IMR-90 (cell line): ENCODE data around the gene EBF3. TPM values are rescaled to one million over a fixed set of nuclear protein-coding genes. Genes with fewer than 3 reads are reported as not detected.

Experiments used
- ATAC-seq: fragments of 200-7000 bp; cut with Tn5 transposase; 2 replicates; pipeline ENCODE4 v1.9.1; 2020; ENCODE audit warnings: low read depth, mild to moderate bottlenecking, moderate library complexity
- BruUV-seq: library from RNA; stranded (reverse); fragments of 400-500 nt; replicated peaks from 2 replicates; lab custom pipeline; 2021; lab: Mats Ljungman, UMichigan
- CTCF ChIA-PET: fragments of 300-600 bp; formaldehyde crosslinking; extraction: SDS; loops from one replicate; lab custom pipeline; 2021; ENCODE audit warnings: antibody characterized with exemption; lab: Yijun Ruan, JAX
- POLR2A ChIA-PET: fragments of 300-600 bp; sonication (Branson Sonifier 250); formaldehyde crosslinking; loops from one replicate; lab custom pipeline; 2022; ENCODE audit warnings: antibody characterized with exemption; ENCODE audit not compliant: unreplicated experiment; lab: Charles Lee
- DNase-seq: peaks from one replicate; pipeline ENCODE4 v3.0.0; 2013
- H2AFZ ChIP-seq: replicated peaks from 2 replicates; pipeline ENCODE3; 2013; ENCODE audit warnings: low read length, mild to moderate bottlenecking; ENCODE audit not compliant: poor library complexity
- H2AK5ac ChIP-seq: 2 replicates; pipeline ENCODE4 v1.6.1; 2013; ENCODE audit warnings: low read depth, low read length, inconsistent platforms
- H2AK9ac ChIP-seq: replicated peaks from 2 replicates; pipeline ENCODE3; 2013; ENCODE audit warnings: mild to moderate bottlenecking, low read depth, low read length, moderate library complexity; ENCODE audit not compliant: poor library complexity
- H2BK120ac ChIP-seq: 2 replicates; pipeline ENCODE4 v1.6.1; 2013; ENCODE audit warnings: low read depth, low read length, inconsistent platforms
- H2BK15ac ChIP-seq: 3 replicates; pipeline ENCODE4 v1.6.1; 2013; ENCODE audit warnings: low read depth, low read length, inconsistent platforms
- H2BK20ac ChIP-seq: 2 replicates; pipeline ENCODE4 v1.6.1; 2013; ENCODE audit warnings: low read depth, mild to moderate bottlenecking, inconsistent platforms, low read length, moderate library complexity
- H2BK5ac ChIP-seq: 2 replicates; pipeline ENCODE4 v1.6.1; 2013; ENCODE audit warnings: mild to moderate bottlenecking, low read depth, low read length, inconsistent platforms; ENCODE audit not compliant: poor library complexity, severe bottlenecking
- H3K14ac ChIP-seq: replicated peaks from 2 replicates; pipeline ENCODE4 v1.6.1; 2013; ENCODE audit warnings: low read depth, low read length, inconsistent platforms
- H3K18ac ChIP-seq: 2 replicates; pipeline ENCODE4 v1.6.1; 2013; ENCODE audit warnings: low read depth, low read length, control low read depth
- H3K23ac ChIP-seq: 2 replicates; pipeline ENCODE4 v1.6.1; 2013; ENCODE audit warnings: low read depth, low read length, inconsistent platforms
- H3K27ac ChIP-seq: 2 replicates; pipeline ENCODE4 v1.5.1; 2013; ENCODE audit warnings: mild to moderate bottlenecking, control low read depth, low read length; ENCODE audit not compliant: insufficient read depth
- H3K27me3 ChIP-seq: 2 replicates; pipeline ENCODE4 v1.6.1; 2013; ENCODE audit warnings: low read length; ENCODE audit not compliant: control insufficient read depth, insufficient read depth
- H3K36me3 ChIP-seq: 2 replicates; pipeline ENCODE4 v1.6.1; 2013; ENCODE audit warnings: low read length, mixed read lengths; ENCODE audit not compliant: control insufficient read depth, insufficient read depth
- H3K4ac ChIP-seq: 2 replicates; pipeline ENCODE4 v1.6.1; 2013; ENCODE audit warnings: low read depth, low read length, inconsistent platforms
- H3K4me1 ChIP-seq: 2 replicates; pipeline ENCODE4 v1.6.1; 2013; ENCODE audit warnings: low read length, mixed read lengths; ENCODE audit not compliant: control insufficient read depth, insufficient read depth
- H3K4me2 ChIP-seq: 2 replicates; pipeline ENCODE4 v1.6.1; 2013; ENCODE audit warnings: low read depth, mild to moderate bottlenecking, control low read depth, low read length, moderate library complexity
- H3K4me3 ChIP-seq: 2 replicates; pipeline ENCODE4 v1.5.1; 2013; ENCODE audit warnings: low read depth, mild to moderate bottlenecking, control low read depth, low read length, moderate library complexity; ENCODE audit not compliant: insufficient read depth
- H3K56ac ChIP-seq: 2 replicates; pipeline ENCODE4 v1.6.1; 2013; ENCODE audit warnings: low read length, inconsistent platforms; ENCODE audit not compliant: insufficient read depth; ENCODE audit errors: extremely low read depth
- H3K79me1 ChIP-seq, 2 experiments: 2 replicates each; pipeline ENCODE4 v1.6.1; 2013; ENCODE audit warnings: low read length in 2 of 2, inconsistent platforms in 1 of 2, low read depth in 1 of 2
- H3K9ac ChIP-seq: 2 replicates; pipeline ENCODE4 v1.6.1; 2013; ENCODE audit warnings: low read depth, low read length, control low read depth
- H3K9me1 ChIP-seq: 2 replicates; pipeline ENCODE4 v1.6.1; 2013; ENCODE audit warnings: low read length, inconsistent platforms; ENCODE audit not compliant: insufficient read depth
- H3K9me3 ChIP-seq: 2 replicates; pipeline ENCODE4 v1.6.1; 2013; ENCODE audit warnings: low read length; ENCODE audit not compliant: control insufficient read depth, insufficient read depth
- H4K20me1 ChIP-seq: 2 replicates; pipeline ENCODE4 v1.6.1; 2013; ENCODE audit warnings: low read length, inconsistent platforms; ENCODE audit not compliant: insufficient read depth
- H4K5ac ChIP-seq: 2 replicates; pipeline ENCODE4 v1.6.1; 2013; ENCODE audit warnings: mild to moderate bottlenecking, low read depth, low read length, control low read depth
- H4K8ac ChIP-seq, 2 experiments: 2 replicates each; pipeline ENCODE4 v1.6.1; 2013; ENCODE audit warnings: low read depth in 2 of 2, low read length in 2 of 2, control low read depth in 1 of 2, inconsistent platforms in 1 of 2
- H4K91ac ChIP-seq: 2 replicates; pipeline ENCODE4 v1.6.1; 2013; ENCODE audit warnings: low read depth, low read length, inconsistent platforms; ENCODE audit not compliant: insufficient read depth
- BHLHE40 ChIP-seq: fragments of 150-350 bp; IDR thresholded peaks from 2 replicates; pipeline ENCODE4 v1.6.1; 2016; ENCODE audit warnings: mild to moderate bottlenecking, low read depth, low read length
- CEBPB ChIP-seq: IDR thresholded peaks from 2 replicates; pipeline ENCODE4 v1.6.1; 2012; ENCODE audit warnings: low read depth, low read length, improper control_type of control experiment
- CHD1 ChIP-seq: IDR thresholded peaks from 2 replicates; pipeline ENCODE4 v1.6.1; 2012; ENCODE audit warnings: low read depth, low read length, improper control_type of control experiment
- FOS ChIP-seq: fragments of 150-350 bp; IDR thresholded peaks from 2 replicates; pipeline ENCODE4 v1.6.1; 2016; ENCODE audit warnings: low read depth, low read length
- MAFK ChIP-seq: IDR thresholded peaks from 2 replicates; pipeline ENCODE4 v1.6.1; 2012; ENCODE audit warnings: low read depth, low read length, improper control_type of control experiment
- MAZ ChIP-seq: IDR thresholded peaks from 2 replicates; pipeline ENCODE4 v1.6.1; 2012; ENCODE audit warnings: low read depth, mild to moderate bottlenecking, low read length, improper control_type of control experiment, moderate library complexity, borderline replicate concordance
- MXI1 ChIP-seq: IDR thresholded peaks from 2 replicates; pipeline ENCODE4 v1.6.1; 2012; ENCODE audit warnings: low read depth, mild to moderate bottlenecking, low read length, moderate library complexity, borderline replicate concordance
- NFE2L2 ChIP-seq: fragments of 150-350 bp; IDR thresholded peaks from 2 replicates; pipeline ENCODE4 v1.6.1; 2016; ENCODE audit warnings: low read depth, mild to moderate bottlenecking, low read length
- POLR2A ChIP-seq: IDR thresholded peaks from 2 replicates; pipeline ENCODE4 v1.6.1; 2012; ENCODE audit warnings: mild to moderate bottlenecking, low read depth, low read length
- RAD21 ChIP-seq: IDR thresholded peaks from 2 replicates; pipeline ENCODE4 v1.6.1; 2012; ENCODE audit warnings: low read length, improper control_type of control experiment
- RCOR1 ChIP-seq: IDR thresholded peaks from 2 replicates; pipeline ENCODE4 v1.6.1; 2012; ENCODE audit warnings: mild to moderate bottlenecking, low read length, improper control_type of control experiment; ENCODE audit not compliant: insufficient replicate concordance
- RFX5 ChIP-seq: IDR thresholded peaks from 2 replicates; pipeline ENCODE4 v1.8.0; 2012; ENCODE audit warnings: low read depth, mild to moderate bottlenecking, low read length, moderate library complexity
- SMC3 ChIP-seq: fragments of 150-350 bp; IDR thresholded peaks from 2 replicates; pipeline ENCODE4 v1.6.1; 2016; ENCODE audit warnings: low read depth, mild to moderate bottlenecking, antibody characterized with exemption, low read length, moderate library complexity
- WGBS, 2 experiments: methylation state at CpG; one replicate each; pipeline versions ENCODE4 v1.1.5 to v1.1.7; 2013; ENCODE audit warnings: missing lambda C conversion rate in 2 of 2; ENCODE audit not compliant: insufficient read length in 1 of 2; ENCODE audit errors: extremely low coverage in 2 of 2; 5-methylcytosine and 5-hydroxymethylcytosine counted together
- dilution Hi-C: fragments of 300-500 bp; cut with HindIII; formaldehyde crosslinking; loops from one replicate; pipeline ENCODE4 v1.14.3; 2018; ENCODE audit warnings: low sequenced_read_pairs; ENCODE audit not compliant: unreplicated experiment
- in situ Hi-C: fragments of 300-500 bp; cut with MboI; formaldehyde crosslinking; loops from 3 replicates; pipeline ENCODE4 v1.14.3; 2019; ENCODE audit warnings: low sequenced_read_pairs, inconsistent platforms, mixed read lengths
- intact Hi-C: fragments of 100-400 bp; cut with micrococcal nuclease; formaldehyde crosslinking; loops from 2 replicates; pipeline ENCODE4 v1.10.0; 2022
- polyA plus RNA-seq, 3 experiments: library from polyadenylated mRNA; depleted of rRNA; stranded (reverse); fragments of >200 nt; gene quantifications; 2 replicates each; pipeline ENCODE4 v1.2.3, GENCODE V29; 2012; ENCODE audit warnings: low replicate concordance in 1 of 3
- total RNA-seq: library from RNA; depleted of rRNA; stranded (reverse); fragments of >200 nt; gene quantifications from 2 replicates; pipeline ENCODE4 v1.2.3, GENCODE V29; 2012
- TF ChIP-seq, protein P1 (sequence below): conservative IDR thresholded peaks from 2 replicates; pipeline ENCODE4 v1.5.1; 2012; ENCODE audit warnings: mild to moderate bottlenecking, low read depth, low read length, improper control_type of control experiment
- TF ChIP-seq, protein P2 (sequence below): fragments of 150-350 bp; IDR thresholded peaks from 2 replicates; pipeline ENCODE4 v1.6.1; 2017; ENCODE audit warnings: mild to moderate bottlenecking, antibody characterized with exemption, low read length, low read depth
- TF ChIP-seq, protein P3 (sequence below): fragments of 150-350 bp; IDR thresholded peaks from 2 replicates; pipeline ENCODE4 v1.6.1; 2016; ENCODE audit warnings: low read depth, mild to moderate bottlenecking, low read length, moderate library complexity, borderline replicate concordance

The EBF3 gene
- total and polyA plus RNA-seq, 2 of the 4 experiments (the other 2 are of a cell fraction) = 0.36 to 0.70 TPM

DNA sequence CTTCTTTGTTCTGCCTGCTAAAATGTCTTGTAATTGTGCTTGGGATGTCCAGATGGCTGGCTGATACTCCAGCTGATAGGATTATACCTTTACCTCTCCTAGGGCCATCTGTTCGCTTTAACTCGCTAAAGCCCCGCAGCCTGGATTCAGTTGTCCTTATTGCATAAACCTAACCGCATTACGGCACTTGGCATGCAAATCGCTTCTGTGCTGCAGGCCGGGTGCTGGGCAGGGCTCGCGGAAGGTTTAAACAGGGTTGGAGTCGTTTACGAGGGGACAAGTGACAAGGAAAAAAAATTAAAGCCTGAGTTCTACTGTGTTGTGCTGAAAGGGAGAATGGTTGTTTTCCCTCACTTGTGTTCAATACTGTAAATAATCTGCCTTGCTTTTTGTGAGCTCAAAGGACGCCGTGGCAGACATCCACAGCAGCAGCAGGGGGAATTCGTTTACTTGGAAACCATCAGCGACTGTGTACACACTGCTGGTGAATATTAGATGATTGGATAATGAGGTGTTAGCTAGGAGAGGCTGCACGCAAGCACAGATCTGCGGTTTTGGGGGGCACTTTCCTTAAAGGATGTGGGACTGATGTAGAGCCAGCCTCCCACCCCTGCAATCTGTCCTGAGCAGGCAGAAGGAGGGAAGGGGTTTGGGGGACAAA, 93.0 kb downstream of the EBF3 start:
- H3K36me3 ChIP-seq = peaks cover 3% of the 10 kb centered on the region; the same call in 1 of the 2 replicates
- 12% methylated on average over 8 of the region's 17 CpGs; no CpG with 5 or more reads in 1 of the 2 experiments for WGBS, 2 experiments
- H3K9ac ChIP-seq = no peak overlapping the region

More for the DNA sequence above, 93.0 kb downstream of the EBF3 start:
- Histone ChIP-seq H2BK20ac (no peak overlapping the region), H4K5ac (no peak overlapping the region), H3K9me3 (peaks cover 10% of the 10 kb centered on the region), H3K4me3 (no peak overlapping the region), H3K9me1 (no peaks in the 10 kb centered on the region), H4K20me1 (no peaks in the 10 kb centered on the region), H2AK5ac (no peak overlapping the region), H3K23ac (no peak overlapping the region), H3K27me3 (no peaks in the 10 kb centered on the region), H4K8ac (no peak overlapping the region), H3K4ac (no peak overlapping the region), H2AFZ (no peak overlapping the region), H3K27ac (no peak overlapping the region), H2AK9ac (no peak overlapping the region), H3K18ac (no peak overlapping the region), H2BK120ac (no peak overlapping the region), H3K56ac (no peak overlapping the region), H3K4me1 (no peaks in the 10 kb centered on the region), H3K79me1 (no peaks in the 10 kb centered on the region), H3K14ac (no peak overlapping the region), H2BK5ac (no peak overlapping the region), H4K91ac (no peak overlapping the region), H2BK15ac (no peak overlapping the region), H3K4me2 (no peak overlapping the region; the same call in 1 of the 2 replicates)
- intact Hi-C loops (no loop called here), in situ Hi-C loops (no loop called here), dilution Hi-C loops (no loop called here)
- DNase-seq (peak; percentile 15), ATAC-seq (peak; percentile 62)
- TF ChIP-seq MXI1 (no peak), RFX5 (no peak), MAZ (no peak), FOS (no peak), RAD21 (no peak), RCOR1 (no peak), CHD1 (no peak), MAFK (no peak), SMC3 (no peak), POLR2A (no peak), CEBPB (no peak), BHLHE40 (no peak), NFE2L2 (no peak)
- TF ChIP-seq, protein P1, sequence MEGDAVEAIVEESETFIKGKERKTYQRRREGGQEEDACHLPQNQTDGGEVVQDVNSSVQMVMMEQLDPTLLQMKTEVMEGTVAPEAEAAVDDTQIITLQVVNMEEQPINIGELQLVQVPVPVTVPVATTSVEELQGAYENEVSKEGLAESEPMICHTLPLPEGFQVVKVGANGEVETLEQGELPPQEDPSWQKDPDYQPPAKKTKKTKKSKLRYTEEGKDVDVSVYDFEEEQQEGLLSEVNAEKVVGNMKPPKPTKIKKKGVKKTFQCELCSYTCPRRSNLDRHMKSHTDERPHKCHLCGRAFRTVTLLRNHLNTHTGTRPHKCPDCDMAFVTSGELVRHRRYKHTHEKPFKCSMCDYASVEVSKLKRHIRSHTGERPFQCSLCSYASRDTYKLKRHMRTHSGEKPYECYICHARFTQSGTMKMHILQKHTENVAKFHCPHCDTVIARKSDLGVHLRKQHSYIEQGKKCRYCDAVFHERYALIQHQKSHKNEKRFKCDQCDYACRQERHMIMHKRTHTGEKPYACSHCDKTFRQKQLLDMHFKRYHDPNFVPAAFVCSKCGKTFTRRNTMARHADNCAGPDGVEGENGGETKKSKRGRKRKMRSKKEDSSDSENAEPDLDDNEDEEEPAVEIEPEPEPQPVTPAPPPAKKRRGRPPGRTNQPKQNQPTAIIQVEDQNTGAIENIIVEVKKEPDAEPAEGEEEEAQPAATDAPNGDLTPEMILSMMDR = no peak
- TF ChIP-seq, protein P2, sequence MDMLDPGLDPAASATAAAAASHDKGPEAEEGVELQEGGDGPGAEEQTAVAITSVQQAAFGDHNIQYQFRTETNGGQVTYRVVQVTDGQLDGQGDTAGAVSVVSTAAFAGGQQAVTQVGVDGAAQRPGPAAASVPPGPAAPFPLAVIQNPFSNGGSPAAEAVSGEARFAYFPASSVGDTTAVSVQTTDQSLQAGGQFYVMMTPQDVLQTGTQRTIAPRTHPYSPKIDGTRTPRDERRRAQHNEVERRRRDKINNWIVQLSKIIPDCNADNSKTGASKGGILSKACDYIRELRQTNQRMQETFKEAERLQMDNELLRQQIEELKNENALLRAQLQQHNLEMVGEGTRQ = no peak
- TF ChIP-seq, protein P3, sequence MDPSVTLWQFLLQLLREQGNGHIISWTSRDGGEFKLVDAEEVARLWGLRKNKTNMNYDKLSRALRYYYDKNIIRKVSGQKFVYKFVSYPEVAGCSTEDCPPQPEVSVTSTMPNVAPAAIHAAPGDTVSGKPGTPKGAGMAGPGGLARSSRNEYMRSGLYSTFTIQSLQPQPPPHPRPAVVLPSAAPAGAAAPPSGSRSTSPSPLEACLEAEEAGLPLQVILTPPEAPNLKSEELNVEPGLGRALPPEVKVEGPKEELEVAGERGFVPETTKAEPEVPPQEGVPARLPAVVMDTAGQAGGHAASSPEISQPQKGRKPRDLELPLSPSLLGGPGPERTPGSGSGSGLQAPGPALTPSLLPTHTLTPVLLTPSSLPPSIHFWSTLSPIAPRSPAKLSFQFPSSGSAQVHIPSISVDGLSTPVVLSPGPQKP = no peak
- CTCF ChIA-PET = no interaction called here
- POLR2A ChIA-PET = no interaction called here
- no TSS peak for BruUV-seq
